Transverse colon (tissue), 4 donors: ENCODE results near the gene CPSF6. TPM values are rescaled to one million over a fixed set of nuclear protein-coding genes. Genes with fewer than 3 reads are reported as not detected.
A peak's percentile ranks its signal among the peaks of the same experiment; 100 is the strongest.

Experiments used
- DNase-seq: peaks from one replicate; pipeline ENCODE4 v3.0.0-alpha.2; 2019
- H3K27ac ChIP-seq, 4 donors: fragments of 200-600 bp; sonication (generic); 2 replicates each; pipeline ENCODE4 v1.5.1; 2016 to 2018; ENCODE audit warnings: inconsistent platforms in 4 of 4
- H3K27me3 ChIP-seq: fragments of 200-600 bp; sonication (generic); 2 replicates; pipeline ENCODE4 v1.5.1; 2017; ENCODE audit warnings: inconsistent platforms
- H3K36me3 ChIP-seq, 4 donors: fragments of 200-600 bp; sonication (generic); 2 replicates each; pipeline ENCODE4 v1.5.1; 2017 to 2019; ENCODE audit warnings: inconsistent platforms in 4 of 4
- H3K4me1 ChIP-seq, 4 donors: fragments of 200-600 bp; sonication (generic); 2 replicates each; pipeline ENCODE4 v1.5.1; 2017 to 2020; ENCODE audit warnings: inconsistent platforms in 4 of 4
- H3K4me3 ChIP-seq, 4 donors: fragments of 200-600 bp; sonication (generic); 1 replicate in 1 of 4; 2 replicates in 3 of 4; pipeline versions ENCODE4 v1.5.1 to v1.6.1; 2017 to 2019; ENCODE audit warnings: inconsistent platforms in 4 of 4
- H3K9me3 ChIP-seq, 2 donors: fragments of 200-600 bp; sonication (generic); 2 replicates each; pipeline ENCODE4 v1.5.1; 2017 to 2019; ENCODE audit warnings: inconsistent platforms in 2 of 2
- CTCF ChIP-seq, 5 experiments: fragments of 200-600 bp in 3 of 5; fragments of 450-650 bp in 2 of 5; sonication (generic) in 3 of 5; IDR thresholded peaks; 1 replicate in 2 of 5; 2 replicates in 3 of 5; pipeline ENCODE4 v1.5.1; 2016 to 2017; ENCODE audit warnings: antibody characterized with exemption in 5 of 5, inconsistent platforms in 3 of 5, mild to moderate bottlenecking in 2 of 5, moderate library complexity in 1 of 5
- EP300 ChIP-seq: sonication (generic); formaldehyde crosslinking; IDR thresholded peaks from one replicate; pipeline ENCODE4 v1.6.1; 2017; ENCODE audit warnings: antibody characterized with exemption, low read depth
- POLR2A ChIP-seq: fragments of 450-650 bp; IDR thresholded peaks from one replicate; pipeline ENCODE4 v1.6.1; 2016; ENCODE audit warnings: antibody characterized with exemption, mild to moderate bottlenecking, moderate library complexity
- POLR2AphosphoS5 ChIP-seq, 3 donors: sonication (generic); formaldehyde crosslinking; IDR thresholded peaks; one replicate each; pipeline ENCODE4 v1.6.1; 2016; ENCODE audit warnings: antibody characterized with exemption in 3 of 3
- WGBS, 2 donors: methylation state at CpG; one replicate each; pipeline ENCODE4 v1.1.5; 2018; ENCODE audit warnings: low coverage in 1 of 2; 5-methylcytosine and 5-hydroxymethylcytosine counted together
- in situ Hi-C, 4 donors: fragments of 200-750 bp; cut with MboI; loops; one replicate each; pipeline versions ENCODE4 v1.15.0 to v1.15.1; 2017; ENCODE audit warnings: low sequenced_read_pairs in 3 of 4, low pct_ligation_motif_present in 1 of 4, low pct_unique_long_range_greater_than_20kb in 1 of 4
- intact Hi-C: fragments of 100-400 bp; cut with DNase I; formaldehyde crosslinking; loops from one replicate; pipeline ENCODE4 v1.15.1; 2023; ENCODE audit warnings: low total_unique reads
- total RNA-seq, 4 donors: library from RNA; depleted of rRNA; stranded (reverse); fragments of >200 nt; gene quantifications; one replicate each; pipeline ENCODE4 v1.1.0, GENCODE V29; 2016

CPSF6 gene
- total RNA-seq, 4 donors from 2014 or later, result 26.1 to 46.0 (median 33.8) TPM

GRCh38 chr12:69241438-69242092 is 2.2 kb downstream of the CPSF6 start:
- peak overlapping the region in 2 of 4 donors; percentile 89 to 91 for H3K4me3 ChIP-seq

DNA sequence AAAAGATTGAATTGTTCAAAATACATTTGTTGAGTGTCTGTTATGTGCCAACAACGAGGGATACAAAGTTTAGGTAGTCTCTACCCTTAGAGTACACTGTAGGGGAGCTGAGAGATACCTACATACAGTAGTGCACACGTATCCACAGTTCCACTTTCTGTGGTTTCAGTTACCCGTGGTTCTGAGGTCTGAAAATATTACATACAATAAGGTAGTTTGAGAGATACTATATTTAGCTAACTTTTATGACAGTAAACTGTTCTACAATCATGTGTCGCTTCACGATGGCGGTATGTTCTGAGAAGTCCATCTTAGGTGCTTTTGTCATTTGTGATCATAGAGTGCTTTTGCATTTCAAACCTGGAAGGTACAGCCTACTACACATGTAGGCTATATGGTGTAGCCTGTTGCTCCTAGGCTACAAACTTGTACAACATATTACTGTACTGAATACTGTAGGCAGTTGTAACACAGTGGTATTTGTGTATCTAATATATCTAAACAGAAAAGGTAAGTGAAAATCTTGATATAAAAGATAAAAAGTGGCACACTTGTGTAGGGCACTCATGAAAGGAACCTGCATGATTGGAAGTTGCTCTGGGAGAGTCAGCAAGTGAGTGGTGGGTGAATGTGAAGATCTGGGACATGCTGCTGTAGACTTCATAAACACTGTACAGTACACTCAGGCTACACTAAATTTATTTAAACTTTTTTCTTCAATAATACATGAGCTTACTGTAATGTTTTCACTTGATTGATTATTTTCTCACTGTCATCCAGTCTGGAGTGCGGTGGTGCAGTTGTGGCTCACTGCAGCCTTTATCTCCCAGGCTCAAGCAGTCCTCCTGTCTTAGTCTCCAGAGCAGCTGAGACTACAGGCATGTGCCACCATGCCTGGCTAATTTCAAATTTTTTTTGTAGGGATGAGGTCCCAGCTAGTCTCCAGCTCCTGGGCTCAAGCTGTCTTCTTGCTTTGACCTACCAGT is 4.0 kb downstream of the CPSF6 start:
- 47 to 49% methylated on average over 7 of the region's 7 CpGs for WGBS, 2 donors
- Histone ChIP-seq H3K27me3 (no peaks in the 10 kb centered on the region), H3K4me1 (peaks cover 26 to 74% (median 44%) of the 10 kb centered on the region in 4 donors), H3K9me3 (no peaks in the 10 kb centered on the region), H3K36me3 (no peaks in the 10 kb centered on the region), H3K27ac (peak overlapping the region in 1 of 4 donors; percentile 26), H3K4me3 (no peak overlapping the region)
- intact Hi-C loops (no loop called here), in situ Hi-C loops (no loop called here)
- DNase-seq, result no peak
- TF ChIP-seq POLR2AphosphoS5 (IDR thresholded peaks at IDR 0.05), result no peak
- no peak for TF ChIP-seq EP300
- TF ChIP-seq CTCF (IDR thresholded peaks at IDR 0.05), result no peak
- TF ChIP-seq POLR2A, result no peak

More at GRCh38 chr12:69241438-69242092, 2.2 kb downstream of the CPSF6 start:
- no peak for DNase-seq
- no peak for TF ChIP-seq POLR2AphosphoS5 (IDR thresholded peaks at IDR 0.05)
- no peak for TF ChIP-seq EP300
- TF ChIP-seq CTCF (IDR thresholded peaks at IDR 0.05), result no peak
- no peak for TF ChIP-seq POLR2A
- H3K9me3 ChIP-seq, result no peaks in the 10 kb centered on the region
- no peaks in the 10 kb centered on the region for H3K36me3 ChIP-seq
- H3K27me3 ChIP-seq, result no peaks in the 10 kb centered on the region
- in situ Hi-C loops, result no loop called here
- peak overlapping the region in 2 of 4 donors; percentile 17 to 98 for H3K27ac ChIP-seq
- H3K4me1 ChIP-seq, result peaks cover 26 to 56% (median 38%) of the 10 kb centered on the region in 4 donors
- 41 to 52% methylated on average over 5 of the region's 5 CpGs for WGBS, 2 donors
- intact Hi-C loops, result no loop called here

- peaks cover 16 to 67% (median 24%) of the 10 kb centered on the region in 4 donors for H3K4me1 ChIP-seq
- intact Hi-C loops, result no loop called here
- 61 to 68% methylated on average over 3 of the region's 3 CpGs for WGBS, 2 donors
- no peaks in the 10 kb centered on the region for H3K36me3 ChIP-seq
- H3K4me3 ChIP-seq, result no peak overlapping the region
- H3K27me3 ChIP-seq, result no peaks in the 10 kb centered on the region
- no peaks in the 10 kb centered on the region for H3K9me3 ChIP-seq
- no peak for DNase-seq
- H3K27ac ChIP-seq, result no peak overlapping the region
- in situ Hi-C loops, result no loop called here
- no peak for TF ChIP-seq POLR2A
- no peak for TF ChIP-seq CTCF (IDR thresholded peaks at IDR 0.05)
- no peak for TF ChIP-seq EP300
- TF ChIP-seq POLR2AphosphoS5 (IDR thresholded peaks at IDR 0.05), result no peak
Measured at GRCh38 chr12:69247268-69248018, 8.1 kb downstream of the CPSF6 start.
